Measurements from ENCODE around the gene NLGN3. TPM values are rescaled to one million over a fixed set of nuclear protein-coding genes. Genes with fewer than 3 reads are reported as not detected.

NLGN3 gene
- total RNA-seq, 1 donor from 2014 or later, result 3.3 TPM

GRCh38 chrX:71171110-71171801, 26.6 kb downstream of the NLGN3 start:
- no peaks in the 10 kb centered on the region for H3K27me3 Mint-ChIP-seq (ENCODE audit: low read depth)
- H3K4me1 Mint-ChIP-seq, result peaks cover 6% of the 10 kb centered on the region
- H3K27ac Mint-ChIP-seq, result peak overlapping the region; percentile 88
- H3K9me3 Mint-ChIP-seq, result peaks cover 34% of the 10 kb centered on the region
- TF ChIP-seq, protein P1, sequence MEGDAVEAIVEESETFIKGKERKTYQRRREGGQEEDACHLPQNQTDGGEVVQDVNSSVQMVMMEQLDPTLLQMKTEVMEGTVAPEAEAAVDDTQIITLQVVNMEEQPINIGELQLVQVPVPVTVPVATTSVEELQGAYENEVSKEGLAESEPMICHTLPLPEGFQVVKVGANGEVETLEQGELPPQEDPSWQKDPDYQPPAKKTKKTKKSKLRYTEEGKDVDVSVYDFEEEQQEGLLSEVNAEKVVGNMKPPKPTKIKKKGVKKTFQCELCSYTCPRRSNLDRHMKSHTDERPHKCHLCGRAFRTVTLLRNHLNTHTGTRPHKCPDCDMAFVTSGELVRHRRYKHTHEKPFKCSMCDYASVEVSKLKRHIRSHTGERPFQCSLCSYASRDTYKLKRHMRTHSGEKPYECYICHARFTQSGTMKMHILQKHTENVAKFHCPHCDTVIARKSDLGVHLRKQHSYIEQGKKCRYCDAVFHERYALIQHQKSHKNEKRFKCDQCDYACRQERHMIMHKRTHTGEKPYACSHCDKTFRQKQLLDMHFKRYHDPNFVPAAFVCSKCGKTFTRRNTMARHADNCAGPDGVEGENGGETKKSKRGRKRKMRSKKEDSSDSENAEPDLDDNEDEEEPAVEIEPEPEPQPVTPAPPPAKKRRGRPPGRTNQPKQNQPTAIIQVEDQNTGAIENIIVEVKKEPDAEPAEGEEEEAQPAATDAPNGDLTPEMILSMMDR (IDR thresholded peaks at IDR 0.05; ENCODE audit: unreplicated experiment), result no peak
- no peaks in the 10 kb centered on the region for H3K36me3 Mint-ChIP-seq
- peak overlapping the region; percentile 40 for H3K4me3 Mint-ChIP-seq
- DNase-seq (ENCODE audit: low spot score in 2 of 2, unreplicated experiment in 2 of 2), result no peak

- TF ChIP-seq, protein P1 (IDR thresholded peaks at IDR 0.05; ENCODE audit: unreplicated experiment), result no peak
- H3K27ac Mint-ChIP-seq, result no peak overlapping the region
- no peak for DNase-seq (ENCODE audit: low spot score in 2 of 2, unreplicated experiment in 2 of 2)
- H3K9me3 Mint-ChIP-seq, result peaks cover 27% of the 10 kb centered on the region
- H3K4me3 Mint-ChIP-seq, result no peak overlapping the region
- H3K27me3 Mint-ChIP-seq (ENCODE audit: low read depth), result no peaks in the 10 kb centered on the region
- peaks cover 16% of the 10 kb centered on the region for H3K4me1 Mint-ChIP-seq
- no peaks in the 10 kb centered on the region for H3K36me3 Mint-ChIP-seq
These were observed 28.8 kb downstream of the NLGN3 start for GRCh38 chrX:71173440-71173839.

- peaks cover 27% of the 10 kb centered on the region for H3K9me3 Mint-ChIP-seq
- H3K4me3 Mint-ChIP-seq, result no peak overlapping the region
- DNase-seq (ENCODE audit: low spot score in 2 of 2, unreplicated experiment in 2 of 2), result no peak
- no peaks in the 10 kb centered on the region for H3K36me3 Mint-ChIP-seq
- peaks cover 18% of the 10 kb centered on the region for H3K4me1 Mint-ChIP-seq
- no peak overlapping the region for H3K27ac Mint-ChIP-seq
- no peaks in the 10 kb centered on the region for H3K27me3 Mint-ChIP-seq (ENCODE audit: low read depth)
- TF ChIP-seq, protein P1 (IDR thresholded peaks at IDR 0.05; ENCODE audit: unreplicated experiment), result no peak
These were observed 30.2 kb downstream of the NLGN3 start for GRCh38 chrX:71174795-71175194.

DNA sequence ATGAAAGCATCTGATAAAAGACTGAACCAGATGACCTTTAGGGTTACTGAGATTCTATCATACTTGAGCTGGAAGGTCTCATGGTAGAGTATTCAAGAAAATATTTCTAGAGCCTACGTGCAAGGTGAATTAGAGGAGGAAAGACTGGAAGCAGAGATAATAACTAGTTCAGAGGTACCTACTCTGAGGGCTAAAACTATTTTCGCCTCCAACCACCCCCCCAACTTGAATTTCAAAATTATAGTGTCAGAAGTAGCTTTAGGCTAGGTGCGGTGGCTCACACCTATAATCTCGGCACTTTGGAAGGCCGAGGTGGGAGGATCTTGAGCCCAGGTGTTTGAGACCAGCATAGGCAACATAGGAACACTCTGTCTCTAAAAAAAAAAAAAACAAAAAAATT, 30.9 kb downstream of the NLGN3 start:
- Mint-ChIP-seq H3K27ac (no peak overlapping the region), H3K4me1 (peaks cover 18% of the 10 kb centered on the region), H3K27me3 (ENCODE audit: low read depth) (no peaks in the 10 kb centered on the region), H3K36me3 (no peaks in the 10 kb centered on the region), H3K9me3 (peaks cover 27% of the 10 kb centered on the region), H3K4me3 (no peak overlapping the region)
- DNase-seq (ENCODE audit: low spot score in 2 of 2, unreplicated experiment in 2 of 2), result no peak
- TF ChIP-seq, protein P1 (IDR thresholded peaks at IDR 0.05; ENCODE audit: unreplicated experiment), result no peak

GRCh38 chrX:71177327-71177726, 32.7 kb downstream of the NLGN3 start:
- H3K4me1 Mint-ChIP-seq, result peaks cover 17% of the 10 kb centered on the region
- no peaks in the 10 kb centered on the region for H3K36me3 Mint-ChIP-seq
- H3K4me3 Mint-ChIP-seq, result no peak overlapping the region
- no peak for DNase-seq (ENCODE audit: low spot score in 2 of 2, unreplicated experiment in 2 of 2)
- TF ChIP-seq, protein P1 (IDR thresholded peaks at IDR 0.05; ENCODE audit: unreplicated experiment), result no peak
- no peaks in the 10 kb centered on the region for H3K27me3 Mint-ChIP-seq (ENCODE audit: low read depth)
- peaks cover 16% of the 10 kb centered on the region for H3K9me3 Mint-ChIP-seq
- peak overlapping the region; percentile 44 for H3K27ac Mint-ChIP-seq
